Left ventricle myocardium inferior (tissue), 1 donor: ENCODE results near the gene ARHGAP42. TPM values are rescaled to one million over a fixed set of nuclear protein-coding genes. Genes with fewer than 3 reads are reported as not detected.

Source experiments
- DNase-seq: peaks from one replicate; pipeline ENCODE4 v3.0.0-alpha.2; 2020
- H3K27ac ChIP-seq: fragments of 200-600 bp; replicated peaks from 2 replicates; pipeline ENCODE4 v1.8.0; 2021
- H3K27me3 ChIP-seq: fragments of 200-600 bp; 2 replicates; pipeline ENCODE4 v1.8.0; 2021; ENCODE audit warnings: low read depth
- H3K36me3 ChIP-seq: fragments of 200-600 bp; 2 replicates; pipeline ENCODE4 v1.8.0; 2021
- H3K4me1 ChIP-seq: fragments of 200-600 bp; 2 replicates; pipeline ENCODE4 v1.8.0; 2021
- H3K4me3 ChIP-seq: fragments of 200-600 bp; 2 replicates; pipeline ENCODE4 v1.8.0; 2021; ENCODE audit warnings: mild to moderate bottlenecking, moderate library complexity
- H3K9me3 ChIP-seq: fragments of 200-600 bp; replicated peaks from 2 replicates; pipeline ENCODE4 v1.8.0; 2021
- CTCF ChIP-seq: fragments of 200-600 bp; IDR thresholded peaks from 2 replicates; pipeline ENCODE4 v1.8.0; 2021; ENCODE audit warnings: antibody characterized with exemption, mild to moderate bottlenecking, borderline replicate concordance
- intact Hi-C: fragments of 100-400 bp; cut with micrococcal nuclease; formaldehyde crosslinking; loops from one replicate; pipeline ENCODE4 v1.11.0; 2022
- total RNA-seq: library from RNA; stranded (reverse); fragmentation: NEBNext Ultra II Directional; extraction: Animal tissue kit (Norgen Biotek cat#: 25700); gene quantifications from one replicate; pipeline ENCODE4 v1.2.1, GENCODE V29; 2021
- donor health status: DM: no; HTN: yes; CAD: no; lungs with severe emphysema.

Gene ARHGAP42
- total RNA-seq, 1 donor from 2014 or later: 11.1 TPM

GRCh38 chr11:100978939-100979338 lies 291.9 kb downstream of the ARHGAP42 start:
- no peaks in the 10 kb centered on the region for H3K27me3 ChIP-seq
- TF ChIP-seq CTCF: no peak
- H3K9me3 ChIP-seq: no peaks in the 10 kb centered on the region
- no peak for DNase-seq
- H3K27ac ChIP-seq: no peak overlapping the region
- H3K36me3 ChIP-seq: peaks cover 21% of the 10 kb centered on the region
- intact Hi-C loops: loop anchor here (10.0 kb wide), 1 partner anchor 456 kb away; no protein-coding TSS in a partner anchor
- H3K4me3 ChIP-seq: no peak overlapping the region
- no peaks in the 10 kb centered on the region for H3K4me1 ChIP-seq

- no peak for DNase-seq
- intact Hi-C loops: no loop called here
- Histone ChIP-seq H3K36me3 (peaks cover 21% of the 10 kb centered on the region), H3K4me1 (no peaks in the 10 kb centered on the region), H3K27ac (no peak overlapping the region), H3K27me3 (no peaks in the 10 kb centered on the region), H3K4me3 (no peak overlapping the region), H3K9me3 (no peaks in the 10 kb centered on the region)
- TF ChIP-seq CTCF: peak; percentile 61
Measured at GRCh38 chr11:100980156-100980555, 293.1 kb downstream of the ARHGAP42 start.

- intact Hi-C loops: no loop called here
- no peak for DNase-seq
- Histone ChIP-seq H3K27me3 (no peaks in the 10 kb centered on the region), H3K4me1 (no peaks in the 10 kb centered on the region), H3K27ac (no peak overlapping the region), H3K4me3 (no peak overlapping the region), H3K36me3 (peaks cover 15% of the 10 kb centered on the region), H3K9me3 (no peaks in the 10 kb centered on the region)
- TF ChIP-seq CTCF: no peak
Measured at GRCh38 chr11:100981196-100981824, 294.2 kb downstream of the ARHGAP42 start.

GRCh38 chr11:100984668-100985067 lies 297.6 kb downstream of the ARHGAP42 start:
- TF ChIP-seq CTCF: no peak
- no peak overlapping the region for H3K27ac ChIP-seq
- H3K27me3 ChIP-seq: no peaks in the 10 kb centered on the region
- no peaks in the 10 kb centered on the region for H3K4me1 ChIP-seq
- H3K36me3 ChIP-seq: peaks cover 7% of the 10 kb centered on the region
- no peaks in the 10 kb centered on the region for H3K9me3 ChIP-seq
- no peak for DNase-seq
- intact Hi-C loops: no loop called here
- no peak overlapping the region for H3K4me3 ChIP-seq

- Histone ChIP-seq H3K4me1 (peaks cover under 1% of the 10 kb centered on the region), H3K36me3 (peaks cover 15% of the 10 kb centered on the region), H3K9me3 (no peaks in the 10 kb centered on the region), H3K27me3 (no peaks in the 10 kb centered on the region), H3K27ac (no peak overlapping the region), H3K4me3 (no peak overlapping the region)
- no peak for TF ChIP-seq CTCF
- no peak for DNase-seq
- intact Hi-C loops: no loop called here
Measured at GRCh38 chr11:100990931-100991330, 303.8 kb downstream of the ARHGAP42 start.

- H3K27ac ChIP-seq: no peak overlapping the region
- peaks cover 15% of the 10 kb centered on the region for H3K36me3 ChIP-seq
- no peaks in the 10 kb centered on the region for H3K9me3 ChIP-seq
- no peak for TF ChIP-seq CTCF
- no peaks in the 10 kb centered on the region for H3K27me3 ChIP-seq
- intact Hi-C loops: no loop called here
- no peak for DNase-seq
- H3K4me1 ChIP-seq: peaks cover 7% of the 10 kb centered on the region
- no peak overlapping the region for H3K4me3 ChIP-seq
Measured at GRCh38 chr11:100991541-100991940, 304.5 kb downstream of the ARHGAP42 start.
